ENCODE data around the gene CRPPA. TPM values are rescaled to one million over a fixed set of nuclear protein-coding genes. Genes with fewer than 3 reads are reported as not detected.

The CRPPA gene
- total and polyA plus RNA-seq, 2 of the 13 experiments (the other 11 are each of a cell fraction or from before 2014, with no cell fraction given) = 0.16 to 1.3 TPM

DNA sequence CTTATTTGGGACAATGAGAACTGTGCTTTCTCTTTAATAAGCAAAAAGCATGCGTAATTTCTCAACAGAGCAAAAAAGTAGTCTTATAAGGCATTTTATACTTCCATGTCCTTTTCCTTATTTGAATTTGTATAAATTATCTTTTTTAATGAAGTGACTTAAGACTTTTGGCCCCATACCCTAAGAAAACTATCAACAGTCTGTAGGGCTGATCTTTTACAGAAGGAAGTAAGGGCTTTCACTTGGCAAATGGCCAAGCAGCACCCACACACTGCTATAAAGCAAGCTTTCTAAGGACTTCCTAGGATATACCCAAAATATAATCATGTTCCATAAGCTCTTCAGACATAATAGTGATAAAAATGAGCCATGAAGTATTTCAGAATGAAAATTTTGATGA is 3.4 kb downstream of the CRPPA start (continued):
- TF ChIP-seq RNF219 (CRISPR knock-in tag; IDR thresholded peaks at IDR 0.05) (no peak), ZNF275 (CRISPR knock-in tag; IDR thresholded peaks at IDR 0.05; ENCODE audit: borderline replicate concordance) (no peak)

DNA sequence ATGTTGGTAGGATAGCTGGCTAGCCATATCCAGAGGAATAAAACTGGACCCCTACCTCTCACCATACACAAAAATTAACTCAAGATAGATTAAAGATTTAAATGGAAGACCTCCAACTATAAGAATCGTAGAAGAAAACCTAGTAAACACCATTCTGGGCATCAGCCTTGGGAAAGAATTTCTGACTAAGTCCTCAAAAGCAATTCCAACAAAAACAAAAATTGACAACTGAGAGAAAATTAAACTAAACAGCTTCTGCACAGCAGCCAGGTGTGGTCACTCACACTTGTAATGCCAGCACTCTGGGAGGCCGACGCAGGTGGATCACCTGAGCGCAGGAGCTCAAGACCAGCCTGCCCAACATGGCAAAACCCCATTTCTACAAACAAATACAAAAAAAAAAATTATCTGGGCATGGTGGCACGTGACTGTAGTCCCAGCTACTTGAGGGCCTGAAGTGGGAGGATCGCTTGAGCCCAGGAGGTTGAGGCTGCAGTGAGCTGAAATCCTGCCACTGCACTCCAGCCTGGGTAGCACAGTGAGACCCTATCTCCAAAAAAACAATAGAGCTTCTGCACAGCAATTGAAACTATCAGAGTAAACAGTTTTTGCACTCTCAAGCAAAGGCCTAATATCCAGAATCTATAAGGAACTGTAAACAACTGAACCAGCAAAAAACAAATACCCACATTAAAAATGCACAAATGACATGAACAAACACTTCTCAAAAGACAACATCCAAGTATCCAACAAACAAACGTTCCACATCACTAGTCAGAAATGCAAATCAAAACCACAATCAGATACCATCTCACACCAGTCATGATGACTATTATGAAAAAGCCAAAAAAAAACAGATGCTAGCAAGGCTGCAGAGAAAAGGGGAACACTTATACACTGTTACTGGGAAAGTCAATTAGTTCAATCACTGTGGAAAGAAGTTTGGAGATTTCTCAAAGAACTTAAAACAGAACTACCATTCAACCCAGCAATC is 4.8 kb downstream of the CRPPA start:
- ATAC-seq (no peak), DNase-seq (ENCODE audit: low spot score) (no peak), FAIRE-seq (no peak)
- WGBS (ENCODE audit: low lambda C conversion rate) = 48% methylated on average over 7 of the region's 7 CpGs
- ChIA-PET POLR2A (no interaction called here), CTCF (ENCODE audit: low intra/inter-chr PET ratio, low total read pairs) (no interaction called here)
- in situ Hi-C loops (cut with HindIII; ENCODE audit: extremely low pct_ligation_motif_present, low pct_unique_long_range_greater_than_20kb) (no loop called here), intact Hi-C loops (cut with micrococcal nuclease; ENCODE audit: unreplicated experiment) (no loop called here)
- Histone ChIP-seq H2AFZ (ENCODE audit: low read length) (no peak overlapping the region), H3K9ac (ENCODE audit: insufficient read depth, low read depth, low read length) (no peak overlapping the region), H3K36me3 (replicated peaks in 1 of 2; ENCODE audit: control insufficient read depth in 1 of 2, insufficient read depth in 2 of 2, low read length in 2 of 2) (no peaks in the 10 kb centered on the region), H3K9me3 (ENCODE audit: low read length) (no peaks in the 10 kb centered on the region), H3K79me2 (ENCODE audit: insufficient read depth, low read length) (no peaks in the 10 kb centered on the region), H3K27me3 (ENCODE audit: control insufficient read depth in 1 of 2, insufficient read depth in 2 of 2, low read length in 2 of 2) (no peaks in the 10 kb centered on the region), H3K27ac (ENCODE audit: extremely low read length, insufficient read depth, low read length) (no peak overlapping the region), H3K4me1 (ENCODE audit: insufficient read depth, low read length) (peaks cover 9% of the 10 kb centered on the region), H4K20me1 (ENCODE audit: insufficient read depth, low read length) (no peaks in the 10 kb centered on the region), H3K4me3 (replicated peaks in 1 of 3; ENCODE audit: insufficient read depth in 1 of 3, low read depth in 2 of 3, low read length in 3 of 3) (no peak overlapping the region), H3K4me2 (ENCODE audit: low read depth, low read length) (no peak overlapping the region)
- BruUV-seq (replicated peaks) = no TSS peak
- TF ChIP-seq WIZ (CRISPR knock-in tag; IDR thresholded peaks at IDR 0.05) = no peak
- no peak for TF ChIP-seq ESRRA (CRISPR knock-in tag; IDR thresholded peaks at IDR 0.05; ENCODE audit: low read depth)
- no peak for TF ChIP-seq DNMT3B (CRISPR knock-in tag; conservative IDR thresholded peaks at IDR 0.05)
- TF ChIP-seq ZNF674 (CRISPR knock-in tag; IDR thresholded peaks at IDR 0.05; ENCODE audit: low read depth) = no peak
- no peak for TF ChIP-seq RFXAP (CRISPR knock-in tag; IDR thresholded peaks at IDR 0.05; ENCODE audit: borderline replicate concordance)
- no peak for TF ChIP-seq ZNF747 (CRISPR knock-in tag; IDR thresholded peaks at IDR 0.05; ENCODE audit: borderline replicate concordance)
- TF ChIP-seq KAT7 (CRISPR knock-in tag; IDR thresholded peaks at IDR 0.05; ENCODE audit: borderline replicate concordance) = no peak
- TF ChIP-seq RNF219 (CRISPR knock-in tag; IDR thresholded peaks at IDR 0.05) = no peak
- TF ChIP-seq TBX2 (CRISPR knock-in tag; IDR thresholded peaks at IDR 0.05; ENCODE audit: borderline replicate concordance) = no peak
- no peak for TF ChIP-seq RBFOX2 (IDR thresholded peaks at IDR 0.05; ENCODE audit: low read depth, low read length)
- no peak for TF ChIP-seq PITX1 (CRISPR knock-in tag; IDR thresholded peaks at IDR 0.05)
- no peak for TF ChIP-seq ZNF234 (CRISPR knock-in tag; conservative IDR thresholded peaks at IDR 0.05)
- TF ChIP-seq ZNF329 (CRISPR knock-in tag; IDR thresholded peaks at IDR 0.05; ENCODE audit: low read depth) = no peak
- no peak for TF ChIP-seq HNRNPUL1 (IDR thresholded peaks at IDR 0.05; ENCODE audit: low read depth, low read length)
